Right lobe of liver (tissue), 6 donors: Measurements from ENCODE around the gene SCAANT1. TPM values are rescaled to one million over a fixed set of nuclear protein-coding genes. Genes with fewer than 3 reads are reported as not detected.

Experiments
- ATAC-seq, 4 donors: fragments of 200-7000 bp; cut with Tn5 transposase; one replicate each; pipeline ENCODE4 v1.9.1; 2020; ENCODE audit warnings: mild to moderate bottlenecking in 4 of 4, moderate library complexity in 4 of 4
- DNase-seq, 3 donors: peaks; one replicate each; pipeline ENCODE4 v3.0.0-alpha.2; 2020
- H3K27ac ChIP-seq, 3 donors: fragments of 200-600 bp; one replicate each; pipeline ENCODE4 v1.8.0; 2022
- H3K27me3 ChIP-seq, 2 donors: fragments of 200-600 bp; one replicate each; pipeline ENCODE4 v1.8.0; 2022
- H3K36me3 ChIP-seq, 4 donors: fragments of 200-600 bp; sonication (generic) in 1 of 4; one replicate each; pipeline versions ENCODE4 v1.5.1 to v1.8.0; 2017 to 2022; ENCODE audit warnings: control low read depth in 1 of 4
- H3K4me1 ChIP-seq, 4 donors: fragments of 200-600 bp; sonication (generic) in 1 of 4; one replicate each; pipeline versions ENCODE4 v1.5.1 to v1.8.0; 2017 to 2022; ENCODE audit warnings: control low read depth in 1 of 4
- H3K4me3 ChIP-seq, 3 donors: fragments of 200-600 bp; one replicate each; pipeline ENCODE4 v1.8.0; 2022
- H3K9me3 ChIP-seq, 4 donors: fragments of 200-600 bp; sonication (generic) in 1 of 4; one replicate each; pipeline versions ENCODE4 v1.5.1 to v1.8.0; 2017 to 2022; ENCODE audit warnings: control low read depth in 1 of 4
- POLR2A ChIP-seq: fragments of 450-650 bp; IDR thresholded peaks from one replicate; pipeline ENCODE4 v1.6.1; 2017; ENCODE audit warnings: antibody characterized with exemption, mild to moderate bottlenecking
- WGBS: methylation state at CpG from one replicate; pipeline ENCODE4 v1.1.6; 2018; ENCODE audit warnings: low coverage, low lambda C conversion rate; ENCODE audit not compliant: insufficient coverage; ENCODE audit errors: missing lambda C conversion rate; 5-methylcytosine and 5-hydroxymethylcytosine counted together
- intact Hi-C, 2 donors: fragments of 100-400 bp; cut with DNase I; formaldehyde crosslinking; loops; one replicate each; pipeline versions ENCODE4 v1.11.2 to v1.14.1; 2022
- total RNA-seq, 6 experiments: library from RNA; depleted of rRNA in 2 of 6; stranded (reverse); fragments of >200 nt in 2 of 6; fragmentation: NEBNext Ultra II Directional in 3 of 6; extraction: Animal tissue kit (Norgen Biotek cat#: 25700) in 3 of 6; gene quantifications; one replicate each; pipeline versions ENCODE4 v1.1.0 to v1.2.4, GENCODE V29; 2016 to 2023
- TF ChIP-seq, protein P1 (sequence below), 4 donors: fragments of 200-600 bp in 3 of 4; fragments of 450-650 bp in 1 of 4; IDR thresholded peaks; one replicate each; pipeline versions ENCODE4 v1.5.1 to v1.8.0; 2016 to 2022; ENCODE audit warnings: antibody characterized with exemption in 4 of 4, mild to moderate bottlenecking in 2 of 4
- donor health status: DM: no; HTN: yes; CAD: no.
- donor health status: DM: no; HTN: no; CAD: no.
- donor health status: DM: no; HTN: no; CAD: no.
- donor health status: DM: no; HTN: yes; CAD: no.
- donor health status: DM: no; HTN: yes; CAD: no.

SCAANT1 gene
- total RNA-seq, 6 experiments from 2014 or later, result not detected

GRCh38 chr3:63878394-63879060 lies 33.7 kb downstream of the SCAANT1 start:
- ATAC-seq (peak; percentile 36 to 49 (median 40)), DNase-seq (peak in 1 of 3 donors; percentile 26)
- 70% methylated on average over 2 of the region's 2 CpGs for WGBS
- H3K9me3 ChIP-seq, result no peaks in the 10 kb centered on the region
- no peak overlapping the region for H3K27ac ChIP-seq
- H3K4me1 ChIP-seq, result no peaks in the 10 kb centered on the region
- H3K36me3 ChIP-seq, result no peaks in the 10 kb centered on the region
- no peak overlapping the region for H3K4me3 ChIP-seq
- intact Hi-C loops, result no loop called here
- TF ChIP-seq, protein P1, sequence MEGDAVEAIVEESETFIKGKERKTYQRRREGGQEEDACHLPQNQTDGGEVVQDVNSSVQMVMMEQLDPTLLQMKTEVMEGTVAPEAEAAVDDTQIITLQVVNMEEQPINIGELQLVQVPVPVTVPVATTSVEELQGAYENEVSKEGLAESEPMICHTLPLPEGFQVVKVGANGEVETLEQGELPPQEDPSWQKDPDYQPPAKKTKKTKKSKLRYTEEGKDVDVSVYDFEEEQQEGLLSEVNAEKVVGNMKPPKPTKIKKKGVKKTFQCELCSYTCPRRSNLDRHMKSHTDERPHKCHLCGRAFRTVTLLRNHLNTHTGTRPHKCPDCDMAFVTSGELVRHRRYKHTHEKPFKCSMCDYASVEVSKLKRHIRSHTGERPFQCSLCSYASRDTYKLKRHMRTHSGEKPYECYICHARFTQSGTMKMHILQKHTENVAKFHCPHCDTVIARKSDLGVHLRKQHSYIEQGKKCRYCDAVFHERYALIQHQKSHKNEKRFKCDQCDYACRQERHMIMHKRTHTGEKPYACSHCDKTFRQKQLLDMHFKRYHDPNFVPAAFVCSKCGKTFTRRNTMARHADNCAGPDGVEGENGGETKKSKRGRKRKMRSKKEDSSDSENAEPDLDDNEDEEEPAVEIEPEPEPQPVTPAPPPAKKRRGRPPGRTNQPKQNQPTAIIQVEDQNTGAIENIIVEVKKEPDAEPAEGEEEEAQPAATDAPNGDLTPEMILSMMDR (IDR thresholded peaks at IDR 0.05), result no peak
- TF ChIP-seq POLR2A, result no peak
- no peaks in the 10 kb centered on the region for H3K27me3 ChIP-seq

GRCh38 chr3:63877737-63878393 lies 34.3 kb downstream of the SCAANT1 start:
- no peaks in the 10 kb centered on the region for H3K9me3 ChIP-seq
- H3K4me1 ChIP-seq, result no peaks in the 10 kb centered on the region
- H3K27me3 ChIP-seq, result no peaks in the 10 kb centered on the region
- DNase-seq, result no peak
- no peak overlapping the region for H3K4me3 ChIP-seq
- whole genome bisulfite sequencing, result 82% methylated on average over 3 of the region's 3 CpGs
- H3K36me3 ChIP-seq, result no peaks in the 10 kb centered on the region
- intact Hi-C loops, result no loop called here
- ATAC-seq, result no peak
- no peak for TF ChIP-seq POLR2A
- TF ChIP-seq, protein P1 (IDR thresholded peaks at IDR 0.05), result no peak
- no peak overlapping the region for H3K27ac ChIP-seq

- DNase-seq, result no peak
- TF ChIP-seq, protein P1 (IDR thresholded peaks at IDR 0.05), result no peak
- TF ChIP-seq POLR2A, result no peak
- WGBS, result 78% methylated on average over 3 of the region's 3 CpGs
- H3K4me3 ChIP-seq, result no peak overlapping the region
- H3K27ac ChIP-seq, result no peak overlapping the region
- no peaks in the 10 kb centered on the region for H3K4me1 ChIP-seq
- no peaks in the 10 kb centered on the region for H3K27me3 ChIP-seq
- no peaks in the 10 kb centered on the region for H3K36me3 ChIP-seq
- no peak for ATAC-seq
- intact Hi-C loops, result no loop called here
- H3K9me3 ChIP-seq, result no peaks in the 10 kb centered on the region
Observed at GRCh38 chr3:63876260-63876659, 35.9 kb downstream of the SCAANT1 start.

GRCh38 chr3:63875510-63875909 lies 36.7 kb downstream of the SCAANT1 start:
- H3K4me3 ChIP-seq, result no peak overlapping the region
- TF ChIP-seq, protein P1 (IDR thresholded peaks at IDR 0.05), result no peak
- H3K4me1 ChIP-seq, result no peaks in the 10 kb centered on the region
- H3K9me3 ChIP-seq, result no peaks in the 10 kb centered on the region
- H3K27me3 ChIP-seq, result no peaks in the 10 kb centered on the region
- no peaks in the 10 kb centered on the region for H3K36me3 ChIP-seq
- no peak overlapping the region for H3K27ac ChIP-seq
- WGBS, result 82% methylated on average over 2 of the region's 2 CpGs
- intact Hi-C loops, result no loop called here
- ATAC-seq (no peak), DNase-seq (no peak)
